ES-I3 (cell line): ENCODE measurements around the gene AGMAT.

ENCODE experiments used
- H3K36me3 ChIP-seq: 2 replicates; pipeline ENCODE4 v1.6.1; 2013; ENCODE audit warnings: mild to moderate bottlenecking, low read length, control low read depth, moderate library complexity; ENCODE audit not compliant: insufficient read depth
- H3K4me1 ChIP-seq: 2 replicates; pipeline ENCODE4 v1.6.1; 2013; ENCODE audit warnings: mild to moderate bottlenecking, control low read depth, low read length; ENCODE audit not compliant: insufficient read depth
- H3K9ac ChIP-seq: 2 replicates; pipeline ENCODE4 v1.6.1; 2013; ENCODE audit warnings: low read depth, mild to moderate bottlenecking, low read length, moderate library complexity
- H3K9me3 ChIP-seq: 2 replicates; pipeline ENCODE4 v1.6.1; 2013; ENCODE audit warnings: mild to moderate bottlenecking, low read length, moderate library complexity; ENCODE audit not compliant: control insufficient read depth, insufficient read depth

AGMAT gene

GRCh38 chr1:15558516-15558915 lies 26.3 kb downstream of the AGMAT start:
- Histone ChIP-seq H3K4me1 (no peaks in the 10 kb centered on the region), H3K9me3 (no peaks in the 10 kb centered on the region), H3K9ac (no peak overlapping the region; the same call in 1 of the 2 replicates), H3K36me3 (peaks cover 6% of the 10 kb centered on the region)

GRCh38 chr1:15557594-15557993 lies 27.3 kb downstream of the AGMAT start:
- Histone ChIP-seq H3K4me1 (no peaks in the 10 kb centered on the region), H3K36me3 (peaks cover 3% of the 10 kb centered on the region), H3K9ac (no peak overlapping the region), H3K9me3 (no peaks in the 10 kb centered on the region)

GRCh38 chr1:15557008-15557407 lies 27.8 kb downstream of the AGMAT start:
- H3K36me3 ChIP-seq, result no peaks in the 10 kb centered on the region; the same call in 1 of the 2 replicates
- no peaks in the 10 kb centered on the region for H3K4me1 ChIP-seq
- H3K9ac ChIP-seq, result no peak overlapping the region
- H3K9me3 ChIP-seq, result no peaks in the 10 kb centered on the region

GRCh38 chr1:15550573-15550972 lies 34.3 kb downstream of the AGMAT start:
- Histone ChIP-seq H3K36me3 (peaks cover 3% of the 10 kb centered on the region; the same call in 1 of the 2 replicates), H3K9me3 (no peaks in the 10 kb centered on the region), H3K4me1 (no peaks in the 10 kb centered on the region), H3K9ac (no peak overlapping the region)

- peaks cover 10% of the 10 kb centered on the region for H3K36me3 ChIP-seq
- H3K9me3 ChIP-seq, result no peaks in the 10 kb centered on the region
These were observed 38.2 kb downstream of the AGMAT start for GRCh38 chr1:15546641-15547040.

GRCh38 chr1:15543589-15544568 lies 41.0 kb downstream of the AGMAT start:
- Histone ChIP-seq H3K9ac (no peak overlapping the region), H3K36me3 (peaks cover 10% of the 10 kb centered on the region), H3K9me3 (no peaks in the 10 kb centered on the region), H3K4me1 (no peaks in the 10 kb centered on the region)

More at GRCh38 chr1:15546641-15547040, 38.2 kb downstream of the AGMAT start:
- Histone ChIP-seq H3K4me1 (no peaks in the 10 kb centered on the region), H3K9ac (no peak overlapping the region)

GRCh38 chr1:15543251-15543588 lies 41.6 kb downstream of the AGMAT start:
- H3K4me1 ChIP-seq, result no peaks in the 10 kb centered on the region
- H3K9me3 ChIP-seq, result no peaks in the 10 kb centered on the region
- no peak overlapping the region for H3K9ac ChIP-seq
- peaks cover 10% of the 10 kb centered on the region for H3K36me3 ChIP-seq

GRCh38 chr1:15542388-15543250 lies 42.2 kb downstream of the AGMAT start:
- Histone ChIP-seq H3K36me3 (peaks cover 8% of the 10 kb centered on the region), H3K9ac (no peak overlapping the region), H3K9me3 (no peaks in the 10 kb centered on the region), H3K4me1 (no peaks in the 10 kb centered on the region)

- Histone ChIP-seq H3K9me3 (no peaks in the 10 kb centered on the region), H3K36me3 (peaks cover 11% of the 10 kb centered on the region), H3K4me1 (no peaks in the 10 kb centered on the region), H3K9ac (no peak overlapping the region)
These were observed 43.5 kb downstream of the AGMAT start for GRCh38 chr1:15541231-15541792.

- Histone ChIP-seq H3K9me3 (no peaks in the 10 kb centered on the region), H3K36me3 (peaks cover 7% of the 10 kb centered on the region), H3K9ac (no peak overlapping the region), H3K4me1 (no peaks in the 10 kb centered on the region)
These were observed 44.7 kb downstream of the AGMAT start for GRCh38 chr1:15540186-15540585.

GRCh38 chr1:15538771-15539170 lies 46.1 kb downstream of the AGMAT start:
- Histone ChIP-seq H3K9me3 (no peaks in the 10 kb centered on the region), H3K4me1 (no peaks in the 10 kb centered on the region), H3K36me3 (peaks cover 7% of the 10 kb centered on the region), H3K9ac (no peak overlapping the region)

- Histone ChIP-seq H3K9ac (no peak overlapping the region), H3K36me3 (no peaks in the 10 kb centered on the region), H3K9me3 (no peaks in the 10 kb centered on the region), H3K4me1 (no peaks in the 10 kb centered on the region)
These were observed 53.2 kb downstream of the AGMAT start for GRCh38 chr1:15531682-15532081.

GRCh38 chr1:15531003-15531402 lies 53.8 kb downstream of the AGMAT start:
- Histone ChIP-seq H3K9ac (no peak overlapping the region), H3K36me3 (no peaks in the 10 kb centered on the region), H3K4me1 (no peaks in the 10 kb centered on the region), H3K9me3 (no peaks in the 10 kb centered on the region)
